ENCODE measurements around the gene NDRG2.

- TF ChIP-seq CTCF (IDR thresholded peaks at IDR 0.05) (no peak), POLR2A (IDR thresholded peaks at IDR 0.05) (no peak), POLR2AphosphoS5 (IDR thresholded peaks at IDR 0.05) (no peak)
Measured at GRCh38 chr14:20988717-20989470, 36.0 kb downstream of the NDRG2 start.

Data from breast epithelium (tissue), 3 donors.